H9 (cell line): Measurements from ENCODE around the gene TYK2. TPM values are rescaled to one million over a fixed set of nuclear protein-coding genes. Genes with fewer than 3 reads are reported as not detected.

Experiments
- DNase-seq: peaks from one replicate; pipeline ENCODE4 v3.0.0-alpha.2; 2017
- H2AFZ ChIP-seq: one replicate; pipeline ENCODE4 v1.6.1; 2013; ENCODE audit warnings: mild to moderate bottlenecking, low read length, control low read depth, moderate library complexity
- H2AK5ac ChIP-seq: 2 replicates; pipeline ENCODE4 v1.6.1; 2013; ENCODE audit warnings: low read length, control low read depth, mixed read lengths; ENCODE audit not compliant: insufficient read length
- H2BK120ac ChIP-seq: one replicate; pipeline ENCODE4 v1.6.1; 2013; ENCODE audit warnings: low read depth, mild to moderate bottlenecking, low read length, control low read depth, inconsistent platforms; ENCODE audit not compliant: poor library complexity, severe bottlenecking
- H2BK12ac ChIP-seq: 2 replicates; pipeline ENCODE4 v1.6.1; 2013; ENCODE audit warnings: low read length, control low read depth, mixed read lengths, low read depth; ENCODE audit not compliant: insufficient read length
- H2BK15ac ChIP-seq: 2 replicates; pipeline ENCODE4 v1.6.1; 2013; ENCODE audit warnings: low read depth, low read length, control low read depth
- H2BK20ac ChIP-seq: one replicate; pipeline ENCODE4 v1.6.1; 2013; ENCODE audit warnings: low read depth, mild to moderate bottlenecking, low read length, control low read depth, inconsistent platforms; ENCODE audit not compliant: poor library complexity, severe bottlenecking
- H2BK5ac ChIP-seq: 2 replicates; pipeline ENCODE4 v1.6.1; 2013; ENCODE audit warnings: low read length, control low read depth, mixed read lengths; ENCODE audit not compliant: insufficient read length
- H3K14ac ChIP-seq: 2 replicates; pipeline ENCODE4 v1.6.1; 2013; ENCODE audit warnings: low read length, control low read depth; ENCODE audit not compliant: insufficient read depth
- H3K18ac ChIP-seq: 2 replicates; pipeline ENCODE4 v1.6.1; 2013; ENCODE audit warnings: low read depth, mild to moderate bottlenecking, mixed read lengths, low read length, control low read depth; ENCODE audit not compliant: insufficient read length
- H3K23ac ChIP-seq: 2 replicates; pipeline ENCODE4 v1.6.1; 2013; ENCODE audit warnings: low read length, control low read depth, mixed read lengths, low read depth; ENCODE audit not compliant: insufficient read length
- H3K23me2 ChIP-seq: 2 replicates; pipeline ENCODE4 v1.6.1; 2013; ENCODE audit warnings: low read depth, mild to moderate bottlenecking, mixed read lengths, low read length, control low read depth; ENCODE audit not compliant: insufficient read length, poor library complexity, severe bottlenecking
- H3K27ac ChIP-seq: 2 replicates; pipeline ENCODE4 v1.5.1; 2013; ENCODE audit warnings: low read length, control low read depth, mixed read lengths, low read depth; ENCODE audit not compliant: insufficient read length
- H3K27me3 ChIP-seq: 2 replicates; pipeline ENCODE4 v1.6.1; 2013; ENCODE audit warnings: low read length, control low read depth, inconsistent platforms; ENCODE audit not compliant: insufficient read depth
- H3K4ac ChIP-seq: 2 replicates; pipeline ENCODE4 v1.6.1; 2013; ENCODE audit warnings: low read depth, mild to moderate bottlenecking, control low read depth, inconsistent platforms, low read length, moderate library complexity
- H3K4me1 ChIP-seq: 2 replicates; pipeline ENCODE4 v1.6.1; 2013; ENCODE audit warnings: low read length, control low read depth, inconsistent platforms; ENCODE audit not compliant: insufficient read depth
- H3K4me2 ChIP-seq: 2 replicates; pipeline ENCODE4 v1.6.1; 2013; ENCODE audit warnings: low read length, control low read depth, mixed read lengths; ENCODE audit not compliant: insufficient read length, insufficient read depth
- H3K56ac ChIP-seq: 2 replicates; pipeline ENCODE4 v1.6.1; 2013; ENCODE audit warnings: low read depth, mild to moderate bottlenecking, mixed read lengths, low read length, control low read depth; ENCODE audit not compliant: insufficient read length
- H3K79me1 ChIP-seq: 2 replicates; pipeline ENCODE4 v1.6.1; 2013; ENCODE audit warnings: low read depth, mild to moderate bottlenecking, moderate library complexity, low read length, control low read depth, inconsistent platforms; ENCODE audit not compliant: insufficient read depth, poor library complexity, severe bottlenecking
- H3K79me2 ChIP-seq: 2 replicates; pipeline ENCODE4 v1.6.1; 2013; ENCODE audit warnings: low read length, control low read depth, inconsistent platforms; ENCODE audit not compliant: insufficient read depth
- H3K9ac ChIP-seq: 2 replicates; pipeline ENCODE4 v1.6.1; 2013; ENCODE audit warnings: low read length, control low read depth, mixed read lengths; ENCODE audit not compliant: insufficient read length; ENCODE audit errors: extremely low read depth
- H3K9me3 ChIP-seq: one replicate; pipeline ENCODE4 v1.6.1; 2013; ENCODE audit warnings: low read depth, low read length, inconsistent platforms; ENCODE audit not compliant: control insufficient read depth
- H3T11ph ChIP-seq: one replicate; pipeline ENCODE4 v1.6.1; 2013; ENCODE audit warnings: mild to moderate bottlenecking, low read length, control low read depth, inconsistent platforms
- H4K20me1 ChIP-seq: one replicate; pipeline ENCODE4 v1.6.1; 2013; ENCODE audit not compliant: control insufficient read depth, insufficient read length, insufficient read depth
- H4K5ac ChIP-seq: 2 replicates; pipeline ENCODE4 v1.6.1; 2013; ENCODE audit warnings: low read depth, mild to moderate bottlenecking, mixed read lengths, low read length, control low read depth; ENCODE audit not compliant: insufficient read length
- H4K8ac ChIP-seq: replicated peaks from 2 replicates; pipeline ENCODE4 v1.6.1; 2013; ENCODE audit warnings: low read length, control low read depth, mixed read lengths, low read depth; ENCODE audit not compliant: insufficient read length
- H4K91ac ChIP-seq: 2 replicates; pipeline ENCODE4 v1.6.1; 2013; ENCODE audit warnings: low read depth, mild to moderate bottlenecking, moderate library complexity, mixed read lengths, low read length, control low read depth; ENCODE audit not compliant: insufficient read length
- H3K27ac Mint-ChIP-seq, 3 experiments: 2 replicates in 2 of 3; 3 replicates in 1 of 3; pipeline ENCODE4 v1.8.0; 2020 to 2021; ENCODE audit warnings: mixed read lengths in 3 of 3, mild to moderate bottlenecking in 1 of 3, moderate library complexity in 1 of 3
- H3K27me3 Mint-ChIP-seq: 2 replicates; pipeline ENCODE4 v1.8.0; 2021; ENCODE audit warnings: low read depth, mild to moderate bottlenecking, moderate library complexity, mixed read lengths
- H3K36me3 Mint-ChIP-seq, 3 experiments: 2 replicates in 2 of 3; 3 replicates in 1 of 3; pipeline ENCODE4 v1.8.0; 2020 to 2021; ENCODE audit warnings: low read depth in 3 of 3, mixed read lengths in 3 of 3; ENCODE audit not compliant: insufficient read depth in 1 of 3
- H3K4me1 Mint-ChIP-seq, 2 experiments: 2 replicates each; pipeline ENCODE4 v1.8.0; 2020; ENCODE audit warnings: mixed read lengths in 2 of 2
- H3K4me3 Mint-ChIP-seq, 2 experiments: 2 replicates in 1 of 2; 3 replicates in 1 of 2; pipeline ENCODE4 v1.8.0; 2020 to 2021; ENCODE audit warnings: mild to moderate bottlenecking in 2 of 2, mixed read lengths in 2 of 2, moderate library complexity in 1 of 2
- H3K9me3 Mint-ChIP-seq, 2 experiments: 2 replicates in 1 of 2; 3 replicates in 1 of 2; pipeline ENCODE4 v1.8.0; 2020; ENCODE audit warnings: mild to moderate bottlenecking in 2 of 2, mixed read lengths in 2 of 2, moderate library complexity in 1 of 2
- WGBS: extraction: QIAGEN DNeasy Blood & Tissue Kit; methylation state at CpG from one replicate; pipeline ENCODE4 v1.1.7; 2013; ENCODE audit warnings: missing lambda C conversion rate, low lambda C conversion rate, mixed read lengths; ENCODE audit not compliant: insufficient read length; ENCODE audit errors: extremely low coverage; 5-methylcytosine and 5-hydroxymethylcytosine counted together
- total RNA-seq: library from RNA; stranded (reverse); gene quantifications from 2 replicates; pipeline ENCODE4 v1.2.1, GENCODE V29; 2021
- TF ChIP-seq, protein P1 (sequence below): fragments of 200-600 bp; sonication (generic); conservative IDR thresholded peaks from 3 replicates; pipeline ENCODE4 v1.8.0; 2021; ENCODE audit warnings: antibody characterized with exemption, mild to moderate bottlenecking

TYK2 gene
- total RNA-seq, 1 experiment from 2014 or later, result 61.4 TPM

GRCh38 chr19:10361569-10362011, 18.8 kb downstream of the TYK2 start:
- no peak for DNase-seq
- WGBS, result no CpG with 5 or more reads among the region's 16 CpGs
- Histone ChIP-seq H3T11ph (no peak overlapping the region), H3K79me2 (no peaks in the 10 kb centered on the region), H3K23ac (no peak overlapping the region), H3K18ac (no peak overlapping the region), H4K91ac (no peak overlapping the region), H3K14ac (no peak overlapping the region), H2BK20ac (no peak overlapping the region), H3K56ac (no peak overlapping the region), H4K5ac (no peak overlapping the region), H4K20me1 (no peaks in the 10 kb centered on the region), H3K27me3 (no peaks in the 10 kb centered on the region), H3K27ac (no peak overlapping the region), H3K4me1 (no peaks in the 10 kb centered on the region), H3K4me2 (no peak overlapping the region), H3K9ac (no peak overlapping the region), H2AK5ac (no peak overlapping the region), H3K23me2 (no peaks in the 10 kb centered on the region), H3K9me3 (no peaks in the 10 kb centered on the region), H3K79me1 (no peaks in the 10 kb centered on the region), H3K4ac (no peak overlapping the region), H4K8ac (no peak overlapping the region), H2BK12ac (no peak overlapping the region), H2AFZ (no peak overlapping the region), H2BK5ac (no peak overlapping the region), H2BK120ac (no peak overlapping the region), H2BK15ac (no peak overlapping the region)
- H3K9me3 Mint-ChIP-seq, result no peaks in the 10 kb centered on the region
- H3K4me3 Mint-ChIP-seq, result no peak overlapping the region
- no peaks in the 10 kb centered on the region; the same call in 1 of the 2 replicates for H3K27me3 Mint-ChIP-seq
- H3K4me1 Mint-ChIP-seq, result no peaks in the 10 kb centered on the region
- H3K36me3 Mint-ChIP-seq, result peaks cover 7 to 46% (median 37%) of the 10 kb centered on the region in 3 experiments; a peak in 6 of 7 replicates
- TF ChIP-seq, protein P1, sequence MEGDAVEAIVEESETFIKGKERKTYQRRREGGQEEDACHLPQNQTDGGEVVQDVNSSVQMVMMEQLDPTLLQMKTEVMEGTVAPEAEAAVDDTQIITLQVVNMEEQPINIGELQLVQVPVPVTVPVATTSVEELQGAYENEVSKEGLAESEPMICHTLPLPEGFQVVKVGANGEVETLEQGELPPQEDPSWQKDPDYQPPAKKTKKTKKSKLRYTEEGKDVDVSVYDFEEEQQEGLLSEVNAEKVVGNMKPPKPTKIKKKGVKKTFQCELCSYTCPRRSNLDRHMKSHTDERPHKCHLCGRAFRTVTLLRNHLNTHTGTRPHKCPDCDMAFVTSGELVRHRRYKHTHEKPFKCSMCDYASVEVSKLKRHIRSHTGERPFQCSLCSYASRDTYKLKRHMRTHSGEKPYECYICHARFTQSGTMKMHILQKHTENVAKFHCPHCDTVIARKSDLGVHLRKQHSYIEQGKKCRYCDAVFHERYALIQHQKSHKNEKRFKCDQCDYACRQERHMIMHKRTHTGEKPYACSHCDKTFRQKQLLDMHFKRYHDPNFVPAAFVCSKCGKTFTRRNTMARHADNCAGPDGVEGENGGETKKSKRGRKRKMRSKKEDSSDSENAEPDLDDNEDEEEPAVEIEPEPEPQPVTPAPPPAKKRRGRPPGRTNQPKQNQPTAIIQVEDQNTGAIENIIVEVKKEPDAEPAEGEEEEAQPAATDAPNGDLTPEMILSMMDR, result no peak
- peak overlapping the region in 1 of 3 experiments; percentile 78; a peak in 1 of 7 replicates for H3K27ac Mint-ChIP-seq
